ENCODE measurements around the gene MME. TPM values are rescaled to one million over a fixed set of nuclear protein-coding genes. Genes with fewer than 3 reads are reported as not detected.

MME gene
- total RNA-seq, 1 donor from 2014 or later: 85.4 TPM

DNA sequence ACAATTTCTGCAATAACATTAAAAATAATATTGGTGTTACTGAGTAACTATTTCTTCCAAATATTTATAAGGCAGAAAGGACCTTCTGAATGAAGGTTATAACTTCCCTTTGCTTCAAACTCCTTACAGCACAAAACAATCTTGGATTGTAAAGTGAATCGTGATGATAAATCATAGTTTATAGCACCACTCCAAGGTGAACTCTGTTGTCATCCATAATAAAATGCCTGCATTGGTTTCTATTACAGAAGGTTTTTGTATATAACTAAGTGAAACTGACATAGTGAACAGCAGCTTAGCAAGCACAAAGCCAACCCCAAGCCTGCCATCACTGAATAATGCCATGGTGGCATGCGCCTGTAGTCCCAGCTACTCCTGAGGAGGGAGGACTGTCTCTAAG, 86.3 kb downstream of the MME start:
- no peaks in the 10 kb centered on the region for H3K4me1 ChIP-seq
- no peak for ATAC-seq
- H3K27me3 ChIP-seq (ENCODE audit: low read depth): no peaks in the 10 kb centered on the region
- no peak overlapping the region for H3K27ac ChIP-seq
- no peaks in the 10 kb centered on the region for H3K9me3 ChIP-seq
- TF ChIP-seq, protein P1, sequence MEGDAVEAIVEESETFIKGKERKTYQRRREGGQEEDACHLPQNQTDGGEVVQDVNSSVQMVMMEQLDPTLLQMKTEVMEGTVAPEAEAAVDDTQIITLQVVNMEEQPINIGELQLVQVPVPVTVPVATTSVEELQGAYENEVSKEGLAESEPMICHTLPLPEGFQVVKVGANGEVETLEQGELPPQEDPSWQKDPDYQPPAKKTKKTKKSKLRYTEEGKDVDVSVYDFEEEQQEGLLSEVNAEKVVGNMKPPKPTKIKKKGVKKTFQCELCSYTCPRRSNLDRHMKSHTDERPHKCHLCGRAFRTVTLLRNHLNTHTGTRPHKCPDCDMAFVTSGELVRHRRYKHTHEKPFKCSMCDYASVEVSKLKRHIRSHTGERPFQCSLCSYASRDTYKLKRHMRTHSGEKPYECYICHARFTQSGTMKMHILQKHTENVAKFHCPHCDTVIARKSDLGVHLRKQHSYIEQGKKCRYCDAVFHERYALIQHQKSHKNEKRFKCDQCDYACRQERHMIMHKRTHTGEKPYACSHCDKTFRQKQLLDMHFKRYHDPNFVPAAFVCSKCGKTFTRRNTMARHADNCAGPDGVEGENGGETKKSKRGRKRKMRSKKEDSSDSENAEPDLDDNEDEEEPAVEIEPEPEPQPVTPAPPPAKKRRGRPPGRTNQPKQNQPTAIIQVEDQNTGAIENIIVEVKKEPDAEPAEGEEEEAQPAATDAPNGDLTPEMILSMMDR (IDR thresholded peaks at IDR 0.05): no peak
- no peaks in the 10 kb centered on the region for H3K36me3 ChIP-seq
- intact Hi-C loops (cut with DNase I): no loop called here
- no peak for DNase-seq
- no peak overlapping the region for H3K4me3 ChIP-seq

DNA sequence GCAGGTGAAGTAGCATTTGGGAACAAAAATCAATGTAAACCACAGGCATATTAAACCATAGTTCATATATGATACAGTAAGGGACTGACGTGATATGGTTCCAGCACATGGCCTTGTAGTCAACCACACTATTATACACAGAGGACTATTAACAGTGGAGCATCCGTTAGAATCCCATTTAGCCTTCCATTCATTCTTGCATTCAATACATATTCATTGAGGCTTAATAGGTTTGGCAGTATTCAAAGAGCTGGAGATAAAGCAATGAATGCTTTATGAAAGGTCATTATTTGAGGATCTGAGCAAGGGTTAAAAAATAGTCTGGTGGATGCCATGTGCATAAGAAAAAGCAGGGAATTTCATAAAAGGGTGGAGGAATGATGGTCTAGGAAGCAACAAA, 89.1 kb downstream of the MME start:
- intact Hi-C loops (cut with DNase I): no loop called here

DNA sequence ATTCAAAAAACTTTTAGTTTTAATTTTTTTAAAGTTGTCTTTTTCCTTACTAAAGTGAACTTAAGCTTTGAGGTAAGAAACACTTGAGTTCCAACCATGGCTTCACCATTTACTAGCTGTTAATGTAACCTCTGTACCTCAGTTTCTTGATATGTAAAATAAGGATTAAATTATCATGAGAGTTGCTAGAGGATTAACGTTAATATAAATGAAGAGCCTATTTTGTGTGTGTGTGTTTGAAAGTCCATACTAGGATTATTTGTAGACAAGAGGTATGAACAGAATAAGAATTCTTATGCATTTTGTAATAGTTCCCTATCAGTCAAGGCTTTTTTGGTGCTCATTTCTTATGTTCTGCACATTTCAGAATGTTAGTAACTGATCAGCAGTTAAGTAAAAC, 93.7 kb downstream of the MME start:
- Histone ChIP-seq H3K4me3 (no peak overlapping the region), H3K36me3 (no peaks in the 10 kb centered on the region), H3K9me3 (no peaks in the 10 kb centered on the region), H3K27ac (no peak overlapping the region), H3K27me3 (ENCODE audit: low read depth) (no peaks in the 10 kb centered on the region), H3K4me1 (no peaks in the 10 kb centered on the region)
- intact Hi-C loops (cut with DNase I): no loop called here
- TF ChIP-seq, protein P1 (IDR thresholded peaks at IDR 0.05): no peak
- ATAC-seq (no peak), DNase-seq (no peak)

More for the DNA sequence above, 89.1 kb downstream of the MME start:
- TF ChIP-seq, protein P1 (IDR thresholded peaks at IDR 0.05): no peak
- ATAC-seq (no peak), DNase-seq (no peak)
- H3K27ac ChIP-seq: no peak overlapping the region
- no peaks in the 10 kb centered on the region for H3K36me3 ChIP-seq
- H3K9me3 ChIP-seq: no peaks in the 10 kb centered on the region
- no peaks in the 10 kb centered on the region for H3K4me1 ChIP-seq
- no peak overlapping the region for H3K4me3 ChIP-seq
- H3K27me3 ChIP-seq (ENCODE audit: low read depth): no peaks in the 10 kb centered on the region

DNA sequence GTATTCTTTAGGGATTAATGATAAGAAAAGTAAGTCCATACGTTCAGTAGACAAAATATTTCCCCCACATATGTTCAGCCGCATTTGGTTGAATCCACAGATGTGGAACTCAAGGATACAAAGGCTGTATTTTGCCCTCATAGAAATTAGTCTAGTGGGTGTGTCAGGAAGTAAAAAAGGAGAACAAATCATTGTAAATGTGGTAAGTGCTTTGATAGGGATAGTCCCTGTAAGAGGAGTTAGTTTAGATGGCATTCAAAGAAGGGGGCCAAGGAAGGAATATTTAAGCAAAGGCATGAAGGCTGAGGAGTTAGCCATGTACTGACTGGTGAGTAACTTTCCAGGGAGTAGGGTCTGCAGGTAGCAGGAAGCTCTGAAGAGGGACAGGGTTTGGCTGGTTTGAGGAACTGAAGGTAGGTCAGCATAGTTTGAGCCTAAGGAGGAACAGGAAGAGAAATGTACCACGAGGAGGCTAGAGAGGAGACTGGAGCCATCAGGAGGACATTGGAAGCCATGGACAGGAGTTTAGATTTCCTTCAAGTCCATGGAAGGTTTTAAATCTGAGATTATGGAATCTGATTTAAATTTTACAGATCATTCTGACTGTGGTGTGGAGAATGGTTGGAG, 98.8 kb downstream of the MME start:
- TF ChIP-seq, protein P1 (IDR thresholded peaks at IDR 0.05): no peak
- peak; percentile 12 to 41 for ATAC-seq
- no peak overlapping the region for H3K27ac ChIP-seq
- intact Hi-C loops (cut with DNase I): no loop called here
- H3K4me1 ChIP-seq: no peaks in the 10 kb centered on the region
- H3K9me3 ChIP-seq: no peaks in the 10 kb centered on the region
- H3K4me3 ChIP-seq: no peak overlapping the region
- H3K27me3 ChIP-seq (ENCODE audit: low read depth): no peaks in the 10 kb centered on the region
- no peak for DNase-seq
- H3K36me3 ChIP-seq: no peaks in the 10 kb centered on the region

DNA sequence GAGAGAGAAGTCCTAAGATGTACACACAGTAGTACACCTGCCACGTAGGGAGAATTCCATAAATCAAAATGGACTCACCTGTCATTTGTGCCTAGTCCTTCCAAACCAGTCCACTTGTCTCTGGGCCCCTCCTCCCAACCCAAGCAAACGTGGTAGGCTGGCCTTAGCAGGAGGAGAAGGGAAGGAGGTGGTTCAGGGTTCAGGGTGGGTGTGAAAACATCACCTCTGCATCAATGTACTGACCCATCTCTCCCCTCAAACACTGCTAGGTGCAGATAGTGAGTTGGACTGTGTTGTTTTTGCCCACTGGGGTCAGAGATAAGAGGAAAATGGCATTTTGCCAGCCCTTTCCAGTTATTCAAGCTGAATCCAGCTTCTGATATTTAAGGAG, 99.3 kb downstream of the MME start:
- H3K36me3 ChIP-seq: no peaks in the 10 kb centered on the region
- DNase-seq: no peak
- peak in 1 of 2 donors; percentile 14 for ATAC-seq

More for the DNA sequence above, 99.3 kb downstream of the MME start:
- no peaks in the 10 kb centered on the region for H3K9me3 ChIP-seq
- no peak overlapping the region for H3K4me3 ChIP-seq
- H3K27ac ChIP-seq: no peak overlapping the region
- TF ChIP-seq, protein P1 (IDR thresholded peaks at IDR 0.05): no peak
- no peaks in the 10 kb centered on the region for H3K27me3 ChIP-seq (ENCODE audit: low read depth)
- intact Hi-C loops (cut with DNase I): no loop called here
- no peaks in the 10 kb centered on the region for H3K4me1 ChIP-seq

Measured in lower lobe of right lung (tissue), 2 donors.